Measurements from ENCODE around the gene CHST9.

GRCh38 chr18:26863921-26864497 is 321.1 kb downstream of the CHST9 start:
- TF ChIP-seq CTCF (IDR thresholded peaks at IDR 0.05; ENCODE audit: borderline replicate concordance, extremely low read depth, low read length, poor library complexity, severe bottlenecking) (no peak), EZH2 (IDR thresholded peaks at IDR 0.05; ENCODE audit: borderline replicate concordance, low read depth, low read length, severe bottlenecking) (no peak)

All from DND-41 (cell line).